NCI-H128 (cell line): ENCODE data around the gene OR4D10.

Source experiments
- DNase-seq: peaks from one replicate; lab custom pipeline; 2025; ENCODE audit not compliant: unreplicated experiment; lab: John Stamatoyannopoulos, UW

OR4D10 gene

DNA sequence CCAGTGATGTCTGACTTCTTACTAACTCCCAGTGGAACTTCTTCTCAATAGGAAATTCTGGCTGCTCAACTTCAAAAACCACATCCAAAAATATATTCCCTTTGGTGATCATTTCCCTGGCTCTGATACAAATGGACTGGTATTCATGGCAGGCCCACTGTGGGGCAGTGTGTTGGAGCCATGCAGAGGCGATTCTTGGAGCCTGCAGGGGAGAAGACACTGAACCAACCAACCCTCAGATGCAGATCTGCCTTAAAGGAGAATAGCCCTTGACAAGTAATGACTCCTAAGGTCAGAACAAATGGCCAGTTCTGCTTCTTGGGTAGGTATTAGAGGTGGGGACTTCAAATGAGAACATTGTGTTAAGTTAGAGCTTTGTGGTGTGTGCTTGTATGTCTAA is 50.4 kb downstream of the OR4D10 start:
- no peak for DNase-seq

DNA sequence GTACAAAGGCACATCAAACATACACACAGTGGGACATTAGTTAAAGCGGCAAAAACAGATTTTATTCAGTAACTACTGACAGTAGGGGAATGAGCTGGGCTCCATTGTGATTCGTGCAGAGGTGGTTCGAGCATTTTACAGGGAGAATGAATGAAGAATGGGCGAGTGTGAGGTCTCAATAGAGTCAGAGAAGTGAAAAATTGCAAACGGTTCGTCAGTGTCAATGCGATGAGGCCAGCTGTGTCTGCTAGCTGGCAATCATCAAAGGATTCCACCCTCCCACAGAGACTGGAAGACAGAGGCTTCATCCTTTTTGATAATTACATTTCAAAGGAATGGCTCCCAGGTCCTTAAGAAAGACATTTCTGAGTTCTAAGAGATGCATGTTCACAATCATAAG is 55.6 kb downstream of the OR4D10 start:
- DNase-seq = no peak
